ENCODE results near the gene ART1. TPM values are rescaled to one million over a fixed set of nuclear protein-coding genes. Genes with fewer than 3 reads are reported as not detected.

Gene ART1
- total RNA-seq, 1 donor from 2014 or later = 0.29 TPM

DNA sequence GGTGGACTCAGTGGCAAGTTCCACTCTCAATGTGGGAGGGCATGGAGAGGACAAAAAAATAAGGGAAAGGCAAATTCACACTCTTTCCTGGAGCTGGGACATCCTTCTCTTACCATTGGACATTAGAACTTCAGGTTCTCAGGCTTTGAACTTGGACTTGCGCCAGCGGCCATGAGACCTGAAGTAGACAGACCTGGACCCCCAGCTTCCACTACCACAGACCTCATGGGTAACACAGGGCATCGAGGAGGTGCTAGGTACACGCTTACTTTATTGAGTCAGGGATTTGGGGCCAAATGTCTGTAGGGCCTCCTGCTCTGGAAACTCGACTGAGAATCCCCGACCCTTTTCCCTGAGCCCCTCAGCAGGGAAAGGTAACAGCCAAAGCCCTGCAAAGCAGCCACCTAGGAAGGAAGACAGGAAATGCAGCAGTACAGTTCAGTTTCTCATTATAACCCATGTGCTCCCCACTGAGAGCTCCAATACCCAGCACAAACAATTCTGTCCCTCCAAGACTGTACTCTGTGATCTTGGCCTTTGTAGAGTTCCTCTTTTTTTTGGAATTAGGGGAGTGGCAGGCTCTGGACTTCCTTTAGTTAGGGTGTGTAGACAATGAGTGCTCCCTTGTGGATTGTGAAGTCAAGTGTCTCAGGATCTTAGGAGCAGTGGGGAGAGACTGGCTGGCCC, 20.6 kb downstream of the ART1 start:
- no peak overlapping the region for H3K4me3 ChIP-seq
- intact Hi-C loops (cut with DNase I) = no loop called here
- ATAC-seq (peak; percentile 43), DNase-seq (no peak)
- H3K27me3 ChIP-seq = no peaks in the 10 kb centered on the region
- H3K27ac ChIP-seq = no peak overlapping the region
- no peaks in the 10 kb centered on the region for H3K4me1 ChIP-seq
- H3K9me3 ChIP-seq = no peaks in the 10 kb centered on the region
- peaks cover 27% of the 10 kb centered on the region for H3K36me3 ChIP-seq
- TF ChIP-seq, protein P1, sequence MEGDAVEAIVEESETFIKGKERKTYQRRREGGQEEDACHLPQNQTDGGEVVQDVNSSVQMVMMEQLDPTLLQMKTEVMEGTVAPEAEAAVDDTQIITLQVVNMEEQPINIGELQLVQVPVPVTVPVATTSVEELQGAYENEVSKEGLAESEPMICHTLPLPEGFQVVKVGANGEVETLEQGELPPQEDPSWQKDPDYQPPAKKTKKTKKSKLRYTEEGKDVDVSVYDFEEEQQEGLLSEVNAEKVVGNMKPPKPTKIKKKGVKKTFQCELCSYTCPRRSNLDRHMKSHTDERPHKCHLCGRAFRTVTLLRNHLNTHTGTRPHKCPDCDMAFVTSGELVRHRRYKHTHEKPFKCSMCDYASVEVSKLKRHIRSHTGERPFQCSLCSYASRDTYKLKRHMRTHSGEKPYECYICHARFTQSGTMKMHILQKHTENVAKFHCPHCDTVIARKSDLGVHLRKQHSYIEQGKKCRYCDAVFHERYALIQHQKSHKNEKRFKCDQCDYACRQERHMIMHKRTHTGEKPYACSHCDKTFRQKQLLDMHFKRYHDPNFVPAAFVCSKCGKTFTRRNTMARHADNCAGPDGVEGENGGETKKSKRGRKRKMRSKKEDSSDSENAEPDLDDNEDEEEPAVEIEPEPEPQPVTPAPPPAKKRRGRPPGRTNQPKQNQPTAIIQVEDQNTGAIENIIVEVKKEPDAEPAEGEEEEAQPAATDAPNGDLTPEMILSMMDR (IDR thresholded peaks at IDR 0.05) = no peak

DNA sequence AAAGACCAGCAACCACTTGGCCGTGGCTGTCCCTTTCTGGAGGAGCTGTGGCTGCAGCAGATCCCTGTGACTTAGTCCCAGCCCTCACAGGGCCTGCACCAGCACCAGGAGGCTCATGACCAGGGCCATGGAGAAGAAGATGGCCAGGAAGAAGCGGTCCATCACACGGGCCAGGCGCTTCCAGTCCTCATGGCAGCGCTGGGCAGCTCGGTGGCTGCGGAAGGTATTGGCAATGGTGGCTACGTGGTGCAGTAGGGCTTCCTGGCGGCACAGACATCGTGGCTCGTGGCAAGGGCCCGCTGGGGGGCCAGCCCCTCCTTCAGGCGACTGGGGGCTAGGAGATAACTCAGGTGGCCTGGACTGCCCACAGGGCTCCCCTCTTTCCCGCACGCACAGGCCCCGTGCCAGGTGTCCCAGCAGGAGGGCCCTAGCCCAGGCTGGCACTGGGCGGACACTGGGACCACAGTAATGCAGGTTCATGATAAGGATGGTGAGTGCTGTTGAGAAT, 21.1 kb downstream of the ART1 start:
- Histone ChIP-seq H3K4me3 (no peak overlapping the region), H3K4me1 (no peaks in the 10 kb centered on the region), H3K27me3 (no peaks in the 10 kb centered on the region), H3K27ac (no peak overlapping the region), H3K36me3 (peaks cover 33% of the 10 kb centered on the region), H3K9me3 (no peaks in the 10 kb centered on the region)
- intact Hi-C loops (cut with DNase I) = no loop called here
- DNase-seq = no peak
- TF ChIP-seq, protein P1 (IDR thresholded peaks at IDR 0.05) = no peak
- no peak for ATAC-seq

DNA sequence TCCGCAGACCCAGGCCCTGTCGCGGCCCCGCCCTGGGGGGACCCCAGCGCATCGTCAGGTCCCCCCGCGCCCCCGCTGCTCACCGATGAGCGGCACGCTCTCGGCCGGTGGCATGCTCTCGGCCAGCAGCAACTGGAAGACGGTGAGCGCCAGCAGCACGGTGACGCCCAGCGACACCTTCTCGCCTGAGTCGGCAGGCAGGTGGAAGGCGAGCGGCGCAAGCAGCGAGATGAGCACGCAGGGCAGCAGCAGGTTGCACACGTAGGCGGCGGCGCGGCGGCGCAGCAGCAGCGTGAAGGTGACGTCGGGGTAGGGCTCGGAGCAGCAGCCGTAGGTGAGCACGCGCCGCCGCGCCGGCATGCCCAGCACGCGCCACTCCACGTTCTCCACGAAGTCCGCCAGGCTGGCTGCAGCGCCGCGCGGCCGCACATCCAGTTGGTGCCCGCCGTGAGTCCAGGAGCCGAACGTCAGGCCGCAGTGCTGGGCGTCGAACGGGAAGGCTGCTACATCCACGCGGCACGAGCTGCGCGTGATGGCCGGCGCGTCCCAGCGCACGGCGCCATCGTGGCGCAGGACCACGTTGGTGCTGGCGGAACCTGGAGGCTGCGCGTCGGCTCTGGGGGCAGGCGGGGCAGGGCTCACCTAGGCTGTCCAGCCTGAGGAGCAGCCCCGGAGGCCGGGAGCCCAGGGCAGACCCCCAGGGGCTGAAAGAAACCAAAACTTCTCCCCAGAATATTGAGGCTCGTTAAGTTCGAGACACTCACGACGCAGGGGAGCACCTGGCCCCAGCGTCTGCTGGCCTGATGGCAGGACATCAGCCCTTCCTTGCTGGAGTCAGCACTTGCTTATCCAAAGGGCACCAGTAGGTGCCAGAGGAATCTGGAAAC, 22.5 kb downstream of the ART1 start:
- intact Hi-C loops (cut with DNase I) = no loop called here
- Histone ChIP-seq H3K27me3 (no peaks in the 10 kb centered on the region), H3K4me3 (no peak overlapping the region), H3K9me3 (no peaks in the 10 kb centered on the region), H3K4me1 (no peaks in the 10 kb centered on the region), H3K27ac (no peak overlapping the region), H3K36me3 (peaks cover 46% of the 10 kb centered on the region)
- DNase-seq = no peak
- no peak for ATAC-seq
- TF ChIP-seq, protein P1 (IDR thresholded peaks at IDR 0.05) = no peak

DNA sequence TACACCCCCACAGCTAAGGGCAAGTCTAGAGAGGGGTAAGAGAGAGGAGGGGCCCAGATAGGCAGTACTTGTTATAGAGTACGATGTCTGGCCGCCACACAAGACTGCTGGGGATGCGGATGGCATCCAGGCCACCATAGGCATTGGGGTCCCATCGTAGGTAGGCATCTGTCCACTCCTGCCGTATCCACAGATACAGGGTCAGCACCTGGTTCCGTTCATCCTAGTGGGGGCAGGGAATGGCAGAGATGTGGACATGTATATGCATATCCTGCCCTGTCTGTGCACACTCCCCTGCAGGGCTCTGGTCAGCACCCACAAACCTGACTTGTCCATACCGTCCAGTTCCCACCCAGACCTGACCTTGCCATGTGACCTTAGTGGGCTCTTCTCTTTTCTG, 24.2 kb downstream of the ART1 start:
- ATAC-seq = no peak
- Histone ChIP-seq H3K27ac (no peak overlapping the region), H3K9me3 (no peaks in the 10 kb centered on the region), H3K27me3 (no peaks in the 10 kb centered on the region), H3K4me1 (no peaks in the 10 kb centered on the region), H3K4me3 (no peak overlapping the region), H3K36me3 (peaks cover 63% of the 10 kb centered on the region)
- intact Hi-C loops (cut with DNase I) = no loop called here
- DNase-seq = no peak
- TF ChIP-seq, protein P1 (IDR thresholded peaks at IDR 0.05) = no peak

DNA sequence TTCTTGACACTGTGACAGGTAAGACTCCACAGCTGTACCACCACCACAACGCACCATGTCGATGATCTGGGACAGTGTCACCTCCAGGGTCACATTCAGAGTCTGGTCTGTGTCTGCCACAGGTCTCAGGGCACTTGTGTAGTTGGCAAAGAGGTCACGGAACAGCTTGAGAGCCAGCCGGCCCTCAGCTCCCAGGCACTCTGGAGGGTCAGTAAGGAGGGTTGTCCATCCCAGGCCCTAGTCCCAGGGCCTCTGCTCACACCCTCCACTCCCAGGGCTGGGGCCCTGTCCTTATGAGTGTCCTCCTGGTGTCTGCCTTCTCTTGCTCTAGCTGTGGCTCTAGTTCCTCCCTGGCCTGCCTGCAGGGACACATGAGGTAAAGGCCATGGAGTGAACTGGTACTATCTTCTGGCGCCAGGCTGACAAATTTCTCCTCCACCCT, 24.8 kb downstream of the ART1 start:
- DNase-seq = no peak
- no peak overlapping the region for H3K4me3 ChIP-seq
- H3K36me3 ChIP-seq = peaks cover 70% of the 10 kb centered on the region
- no peak for ATAC-seq
- TF ChIP-seq, protein P1 (IDR thresholded peaks at IDR 0.05) = no peak
- H3K4me1 ChIP-seq = no peaks in the 10 kb centered on the region
- no peaks in the 10 kb centered on the region for H3K9me3 ChIP-seq
- no peak overlapping the region for H3K27ac ChIP-seq
- no peaks in the 10 kb centered on the region for H3K27me3 ChIP-seq
- intact Hi-C loops (cut with DNase I) = no loop called here

Data from upper lobe of right lung (tissue), 1 donor.